ENCODE results near the gene ATG2A.
A peak's percentile ranks its signal among the peaks of the same experiment; 100 is the strongest.

The ATG2A gene

GRCh38 chr11:64916775-64917662 lies at the start of gene ATG2A:
ATG2A (minus strand) TSS chr11:64917209; CDS start chr11:64917135, 74 bp downstream.
- peak; percentile 98 to 99 for DNase-seq (ENCODE audit: low read depth in 2 of 2)

- no peak for DNase-seq (ENCODE audit: low read depth in 2 of 2)
These were observed 46.1 kb upstream of the ATG2A start for GRCh38 chr11:64963072-64963631.

- no peak for DNase-seq (ENCODE audit: low read depth in 2 of 2)
These were observed 43.7 kb upstream of the ATG2A start for GRCh38 chr11:64960719-64961118.

- no peak for DNase-seq (ENCODE audit: low read depth in 2 of 2)
These were observed 42.5 kb upstream of the ATG2A start for GRCh38 chr11:64959498-64959897.

GRCh38 chr11:64954201-64954600 lies 37.2 kb upstream of the ATG2A start:
- DNase-seq (ENCODE audit: low read depth in 2 of 2): no peak

- no peak for DNase-seq (ENCODE audit: low read depth in 2 of 2)
These were observed 34.5 kb upstream of the ATG2A start for GRCh38 chr11:64951529-64951928.

- no peak for DNase-seq (ENCODE audit: low read depth in 2 of 2)
These were observed 30.3 kb upstream of the ATG2A start for GRCh38 chr11:64947208-64947814.

- DNase-seq (ENCODE audit: low read depth in 2 of 2): no peak
These were observed 19.5 kb upstream of the ATG2A start for GRCh38 chr11:64936539-64936938.

GRCh38 chr11:64935359-64936081 lies 18.5 kb upstream of the ATG2A start, which contains the start of gene GPHA2:
GPHA2 (minus strand) TSS chr11:64935893; CDS start chr11:64935460, 433 bp downstream.
- DNase-seq (ENCODE audit: low read depth in 2 of 2): no peak

GRCh38 chr11:64934682-64935358 lies 17.8 kb upstream of the ATG2A start:
- DNase-seq (ENCODE audit: low read depth in 2 of 2): no peak

GRCh38 chr11:64933935-64934681 lies 17.1 kb upstream of the ATG2A start:
- DNase-seq (ENCODE audit: low read depth in 2 of 2): no peak

- no peak for DNase-seq (ENCODE audit: low read depth in 2 of 2)
These were observed 16.4 kb upstream of the ATG2A start for GRCh38 chr11:64933213-64933934.

GRCh38 chr11:64932324-64932723 lies 15.3 kb upstream of the ATG2A start:
- no peak for DNase-seq (ENCODE audit: low read depth in 2 of 2)

GRCh38 chr11:64931290-64931689 lies 14.3 kb upstream of the ATG2A start:
- no peak for DNase-seq (ENCODE audit: low read depth in 2 of 2)

- no peak for DNase-seq (ENCODE audit: low read depth in 2 of 2)
These were observed 13.3 kb upstream of the ATG2A start for GRCh38 chr11:64930340-64930739.

- no peak for DNase-seq (ENCODE audit: low read depth in 2 of 2)
These were observed 12.6 kb upstream of the ATG2A start for GRCh38 chr11:64929625-64930024.

- no peak for DNase-seq (ENCODE audit: low read depth in 2 of 2)
These were observed 11.9 kb upstream of the ATG2A start for GRCh38 chr11:64928957-64929356.

- no peak for DNase-seq (ENCODE audit: low read depth in 2 of 2)
These were observed 9.7 kb upstream of the ATG2A start for GRCh38 chr11:64926689-64927088.

- DNase-seq (ENCODE audit: low read depth in 2 of 2): no peak
These were observed 8.8 kb upstream of the ATG2A start for GRCh38 chr11:64925536-64926436.
